Islet precursor cell (in vitro differentiated cells): ENCODE measurements around the gene LDLRAD3.
"Not testable (repeated sequence)": the region's sequence is repeated elsewhere in the genome, so short reads cannot be mapped to it uniquely, and the experiment has no call there.

Experiments used
- DNase-seq: peaks from one replicate; pipeline ENCODE4 v3.0.0-alpha.2; 2018

LDLRAD3 gene

DNA sequence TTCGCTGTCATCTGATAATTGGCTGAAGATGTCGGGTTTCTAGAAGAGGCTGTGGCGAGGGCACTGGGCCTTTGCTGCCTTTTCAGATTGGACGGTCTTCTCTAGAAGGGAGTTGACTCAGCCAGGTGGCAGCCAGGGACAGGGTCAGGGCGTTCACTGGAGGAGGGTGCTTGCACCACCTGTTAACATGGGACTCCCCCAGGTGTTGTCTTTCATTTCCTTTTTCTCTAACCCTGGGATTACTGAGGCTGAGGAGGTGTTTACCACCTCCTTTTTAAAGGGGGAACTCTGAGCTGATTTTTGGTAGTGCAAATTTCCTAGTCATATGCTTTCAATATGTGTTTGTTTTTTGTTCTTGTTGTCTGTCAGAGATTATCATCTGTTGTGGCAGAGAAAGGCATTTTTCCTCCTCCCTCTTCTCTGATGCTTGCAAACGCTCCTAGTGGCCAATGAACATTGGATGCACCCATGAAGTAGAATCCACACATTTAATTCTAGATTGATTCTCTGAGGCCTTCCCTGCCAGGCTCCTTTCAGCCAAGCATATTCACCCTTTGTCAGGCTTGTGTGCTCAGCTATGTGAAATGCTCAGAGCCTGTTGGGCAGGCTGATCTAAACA is 54.1 kb downstream of the LDLRAD3 start:
- no peak for DNase-seq

DNA sequence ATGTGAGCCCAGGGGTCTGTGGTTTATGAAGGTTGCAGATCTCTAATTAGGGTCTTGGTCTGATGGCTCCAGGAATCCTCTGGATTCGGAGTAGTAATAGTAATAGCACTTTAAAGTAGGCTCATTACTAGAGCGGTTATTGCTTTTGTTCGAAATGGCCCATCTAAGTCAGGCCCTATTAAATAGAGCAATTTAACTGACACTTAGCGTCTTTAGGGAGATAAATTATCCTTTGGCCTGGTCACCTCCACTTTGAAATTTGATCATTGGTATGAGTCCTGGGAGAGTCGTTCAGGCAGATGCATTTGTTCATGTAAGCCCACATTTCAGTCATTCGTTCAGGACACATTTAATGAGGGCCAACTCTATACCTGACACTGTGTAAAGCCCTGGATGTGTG is 54.8 kb downstream of the LDLRAD3 start:
- peak; percentile 71 for DNase-seq

DNA sequence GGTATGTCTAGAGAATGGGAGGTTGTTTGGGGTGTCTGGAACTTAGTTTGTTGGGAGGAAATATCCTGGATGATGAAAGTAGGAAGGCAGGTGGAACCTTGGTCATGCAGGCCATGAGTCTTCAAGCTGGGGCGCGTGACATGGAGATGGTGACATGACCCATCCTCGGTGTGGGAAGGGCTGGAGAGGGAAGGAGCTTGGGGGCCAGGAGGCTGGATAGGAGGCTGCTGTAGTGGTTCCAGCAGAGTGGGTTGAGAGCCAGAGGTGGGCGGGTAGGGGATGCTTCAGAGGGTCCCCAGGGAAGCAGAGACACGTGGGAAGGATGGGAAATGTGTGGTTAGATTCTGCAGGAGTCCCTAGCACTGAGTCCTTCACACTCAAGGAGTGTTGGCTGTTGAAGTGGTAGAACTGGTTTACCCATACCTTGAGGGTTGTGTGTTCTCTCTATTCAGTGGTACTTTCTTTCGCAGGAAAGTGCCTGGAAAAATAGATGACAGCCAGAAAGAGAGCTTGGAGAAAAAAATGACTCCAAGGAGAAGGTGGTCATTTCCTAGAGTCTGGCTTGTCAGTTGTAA is 56.8 kb downstream of the LDLRAD3 start:
- DNase-seq, result peak; percentile 63

DNA sequence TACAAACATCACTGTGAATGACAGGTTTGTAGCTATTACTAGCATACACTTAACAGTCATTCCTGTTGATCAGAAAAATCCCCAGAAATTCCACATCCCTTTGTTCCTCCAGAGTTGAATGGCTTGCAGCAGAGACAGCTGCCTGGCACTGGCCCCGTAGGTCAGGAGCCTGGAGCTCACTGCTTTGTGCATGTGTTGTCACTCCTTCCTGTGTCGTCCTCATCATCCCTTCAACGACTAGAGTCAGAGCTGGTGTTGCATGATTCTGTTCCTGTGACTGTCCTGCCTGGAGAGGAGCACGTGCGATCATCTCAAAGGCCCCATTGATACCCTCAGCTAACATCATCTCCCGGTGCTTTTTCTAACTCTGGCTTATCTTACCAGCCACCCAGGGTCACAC is 58.3 kb downstream of the LDLRAD3 start:
- peak; percentile 67 for DNase-seq

DNA sequence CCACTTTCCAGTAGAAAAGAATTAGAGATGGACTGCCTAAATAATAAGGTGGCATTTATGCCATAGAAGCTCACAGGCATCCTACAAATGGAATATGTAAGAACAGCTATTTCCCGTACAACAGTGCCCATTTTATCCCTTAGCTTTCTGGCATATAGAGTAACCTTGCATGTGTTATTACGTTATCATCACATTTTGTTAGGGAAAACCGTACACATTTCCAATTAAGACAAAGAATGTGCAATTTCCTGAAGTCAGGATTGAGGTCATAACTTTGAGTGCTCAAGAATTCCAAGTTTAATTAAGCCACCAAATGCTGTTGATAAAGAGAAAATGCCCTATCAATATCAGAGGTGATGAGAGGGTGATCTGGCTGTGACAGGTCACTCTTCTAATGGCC is 58.9 kb downstream of the LDLRAD3 start:
- DNase-seq, result no peak

DNA sequence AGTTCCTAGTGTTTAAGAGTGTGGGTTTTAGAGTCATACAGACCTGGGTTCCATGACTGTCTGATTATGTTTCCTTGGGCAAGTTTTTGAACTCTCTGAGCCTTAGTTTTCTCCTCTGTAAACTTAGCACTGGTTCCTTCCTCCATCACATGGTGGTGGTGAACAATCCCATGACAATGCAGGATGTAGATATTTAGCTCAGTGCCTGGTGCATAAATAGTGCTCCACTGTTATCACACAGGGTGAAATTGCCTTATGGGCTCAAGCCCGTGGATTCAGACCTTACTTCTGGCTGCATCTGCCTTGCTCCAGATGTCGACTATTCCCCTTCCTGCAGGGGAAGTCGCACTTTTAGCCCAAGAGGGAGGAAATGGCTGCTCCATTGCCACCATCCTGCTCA is 62.7 kb downstream of the LDLRAD3 start:
- DNase-seq, result no peak

DNA sequence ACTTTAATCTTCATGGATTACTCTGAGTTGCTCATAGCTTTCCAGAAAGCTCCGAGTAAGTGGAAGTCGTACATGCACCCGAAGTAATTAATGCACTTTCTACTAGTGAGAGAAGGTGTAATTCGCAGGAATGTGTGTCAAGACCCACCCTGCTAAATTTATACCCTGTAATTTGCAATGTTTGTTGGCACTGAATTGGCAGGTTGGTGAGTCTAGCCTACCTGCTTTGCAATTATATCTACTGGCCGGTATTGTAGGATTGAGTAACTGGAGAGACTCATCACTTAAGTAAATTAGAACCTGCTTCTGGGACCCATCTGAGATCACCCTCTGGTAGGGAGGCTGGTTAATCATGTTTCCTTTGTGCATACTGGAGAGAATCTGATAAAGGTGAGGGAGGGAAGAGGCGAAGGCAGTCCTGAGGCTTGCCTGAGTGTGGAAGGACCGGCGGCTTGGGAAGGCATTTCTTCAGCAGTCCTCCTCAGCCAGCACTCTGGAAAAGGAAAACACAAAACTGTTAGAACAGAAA is 63.3 kb downstream of the LDLRAD3 start:
- DNase-seq, result no peak

DNA sequence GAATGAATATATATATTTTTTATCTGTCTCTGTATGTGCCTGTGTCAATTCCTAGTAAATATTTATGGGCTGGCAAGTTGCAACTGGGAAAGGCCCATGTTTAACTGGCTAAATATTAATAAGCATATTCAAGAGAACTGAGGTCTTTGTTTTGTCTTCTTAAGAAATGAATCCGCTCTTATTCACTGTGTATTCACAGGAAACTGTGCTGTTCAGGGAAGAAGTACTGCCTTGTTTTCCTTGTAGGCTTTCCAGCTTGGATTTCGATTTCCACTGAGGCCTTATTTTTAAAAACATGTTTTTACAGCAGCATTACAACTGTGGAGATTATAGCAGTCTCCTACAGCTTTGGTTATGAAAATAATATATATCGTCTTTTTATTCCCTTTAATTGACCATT is 64.7 kb downstream of the LDLRAD3 start:
- no peak for DNase-seq

DNA sequence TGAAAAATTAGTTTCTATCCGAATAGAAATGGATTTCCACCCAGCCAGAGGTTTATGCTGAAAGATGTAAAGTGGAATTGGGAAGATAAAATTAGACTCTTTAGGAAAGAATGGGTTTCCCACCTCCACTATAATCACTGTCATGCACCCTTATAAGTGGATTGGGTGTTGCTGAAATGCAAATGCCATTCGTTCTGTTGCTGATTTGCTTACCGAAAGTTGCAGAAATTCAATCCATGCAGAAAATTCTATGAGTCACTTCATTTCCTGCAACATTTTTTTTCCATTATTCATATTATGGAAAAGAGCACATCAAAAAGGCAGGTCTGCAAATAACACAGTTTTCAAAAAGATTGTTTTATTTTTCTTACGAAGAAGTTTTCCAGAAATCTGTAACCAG is 65.6 kb downstream of the LDLRAD3 start:
- DNase-seq, result no peak

DNA sequence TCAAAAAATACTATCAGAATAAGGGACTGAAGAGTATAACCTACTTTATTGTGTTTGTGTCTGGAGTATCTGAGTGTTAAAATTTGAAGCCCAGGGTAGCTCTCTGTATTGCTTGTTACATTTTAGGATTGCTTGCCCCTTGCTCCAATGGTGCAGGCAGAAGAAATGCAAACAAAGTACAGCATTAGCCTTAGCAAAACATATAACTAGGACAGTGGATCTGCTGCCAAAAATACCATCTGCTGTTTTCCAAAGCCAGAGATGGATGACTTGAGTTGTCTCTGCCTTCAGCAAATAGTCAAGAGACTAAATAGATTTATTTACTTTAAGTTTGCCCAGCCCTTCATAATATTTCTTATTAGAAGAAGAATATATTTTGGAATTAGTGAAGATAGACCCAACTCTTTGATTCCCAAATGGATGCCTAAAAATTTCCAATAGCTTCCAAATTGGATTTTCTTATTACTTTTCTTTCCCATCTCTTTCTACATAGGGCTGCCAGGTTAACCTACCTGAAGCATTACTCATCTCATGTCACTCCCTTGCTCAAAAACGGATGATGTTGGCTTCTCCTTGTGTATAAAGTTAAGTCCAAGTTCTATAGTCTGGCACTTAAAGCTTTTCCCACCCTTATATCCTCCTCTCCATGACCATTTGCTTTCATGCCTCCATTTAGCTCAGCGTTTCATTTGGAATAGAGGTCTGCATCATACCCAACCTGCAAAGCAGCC is 66.3 kb downstream of the LDLRAD3 start:
- DNase-seq, result no peak

DNA sequence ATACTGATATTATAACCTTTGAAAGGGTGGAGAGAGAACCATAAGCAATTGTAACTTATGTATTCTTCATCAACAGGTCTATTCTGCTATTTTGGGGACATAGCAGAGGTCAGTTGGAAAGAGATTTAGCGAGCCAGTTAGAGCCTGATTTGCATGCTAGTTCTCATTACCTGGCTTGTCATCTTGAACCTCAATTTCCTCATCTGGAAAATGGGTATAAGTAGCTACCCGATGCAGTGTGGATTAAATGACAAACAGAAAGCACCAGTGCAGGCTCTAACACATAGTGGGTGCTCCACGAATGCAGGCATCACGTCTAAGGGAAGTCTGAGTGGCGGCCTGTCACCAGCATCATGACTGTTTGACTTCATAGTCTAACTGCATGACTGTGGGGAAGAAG is 67.7 kb downstream of the LDLRAD3 start:
- DNase-seq, result no peak

DNA sequence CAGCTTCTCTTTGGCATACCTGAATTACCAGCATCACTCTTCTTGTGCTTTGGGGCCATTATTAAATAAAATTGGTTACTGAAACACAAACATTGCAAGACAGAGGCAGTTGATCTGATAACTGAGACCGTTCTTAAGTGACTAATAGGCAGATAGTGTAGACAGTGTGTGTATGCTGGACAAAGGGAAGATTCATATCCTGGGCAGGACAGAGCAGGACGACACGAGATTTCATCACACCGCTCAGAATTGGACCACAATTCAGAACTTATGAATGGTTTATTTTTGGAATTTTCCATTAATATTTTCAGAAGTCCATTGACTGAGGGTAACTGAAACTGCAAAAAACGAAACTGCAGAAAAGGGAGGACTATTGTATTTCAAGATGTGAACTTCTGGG is 68.6 kb downstream of the LDLRAD3 start:
- DNase-seq, result no peak

DNA sequence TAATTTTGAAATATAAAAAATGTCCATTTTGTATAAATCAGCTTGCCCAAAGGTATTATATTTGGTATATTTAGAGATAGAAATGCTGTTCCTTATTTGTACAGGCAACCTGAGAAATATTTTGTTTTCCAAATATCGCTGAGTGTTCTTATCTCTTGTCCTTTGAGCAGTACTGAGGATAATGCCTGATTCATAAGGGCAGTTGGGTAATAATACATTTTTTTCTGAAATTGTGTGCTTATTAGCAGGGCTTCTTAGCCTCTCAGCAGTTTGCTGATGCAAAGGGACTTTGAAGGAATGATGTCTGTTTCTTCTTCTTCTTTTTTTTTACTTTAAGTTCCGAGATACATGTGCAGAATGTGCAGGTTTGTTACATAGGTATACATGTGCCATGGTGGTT is 69.1 kb downstream of the LDLRAD3 start:
- no peak for DNase-seq

DNA sequence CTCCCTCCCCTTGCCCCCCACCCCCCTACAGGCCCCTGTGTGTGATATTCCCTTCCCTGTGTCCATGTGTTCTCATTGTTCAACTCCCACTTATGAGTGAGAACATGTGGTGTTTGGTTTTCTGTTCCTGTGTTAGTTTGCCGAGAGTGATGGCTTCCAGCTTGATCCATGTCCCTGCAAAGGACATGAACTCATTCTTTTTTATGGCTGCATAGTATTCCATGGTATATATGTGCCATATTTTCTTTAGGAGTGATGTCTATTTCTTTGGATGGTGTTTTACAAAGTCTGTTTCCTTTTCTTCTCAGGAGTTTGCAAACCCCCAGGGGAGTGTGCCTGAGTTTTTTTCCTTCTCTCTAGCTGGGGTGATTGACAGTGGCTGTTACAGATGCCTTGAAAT is 69.6 kb downstream of the LDLRAD3 start:
- not testable (repeated sequence) for DNase-seq

DNA sequence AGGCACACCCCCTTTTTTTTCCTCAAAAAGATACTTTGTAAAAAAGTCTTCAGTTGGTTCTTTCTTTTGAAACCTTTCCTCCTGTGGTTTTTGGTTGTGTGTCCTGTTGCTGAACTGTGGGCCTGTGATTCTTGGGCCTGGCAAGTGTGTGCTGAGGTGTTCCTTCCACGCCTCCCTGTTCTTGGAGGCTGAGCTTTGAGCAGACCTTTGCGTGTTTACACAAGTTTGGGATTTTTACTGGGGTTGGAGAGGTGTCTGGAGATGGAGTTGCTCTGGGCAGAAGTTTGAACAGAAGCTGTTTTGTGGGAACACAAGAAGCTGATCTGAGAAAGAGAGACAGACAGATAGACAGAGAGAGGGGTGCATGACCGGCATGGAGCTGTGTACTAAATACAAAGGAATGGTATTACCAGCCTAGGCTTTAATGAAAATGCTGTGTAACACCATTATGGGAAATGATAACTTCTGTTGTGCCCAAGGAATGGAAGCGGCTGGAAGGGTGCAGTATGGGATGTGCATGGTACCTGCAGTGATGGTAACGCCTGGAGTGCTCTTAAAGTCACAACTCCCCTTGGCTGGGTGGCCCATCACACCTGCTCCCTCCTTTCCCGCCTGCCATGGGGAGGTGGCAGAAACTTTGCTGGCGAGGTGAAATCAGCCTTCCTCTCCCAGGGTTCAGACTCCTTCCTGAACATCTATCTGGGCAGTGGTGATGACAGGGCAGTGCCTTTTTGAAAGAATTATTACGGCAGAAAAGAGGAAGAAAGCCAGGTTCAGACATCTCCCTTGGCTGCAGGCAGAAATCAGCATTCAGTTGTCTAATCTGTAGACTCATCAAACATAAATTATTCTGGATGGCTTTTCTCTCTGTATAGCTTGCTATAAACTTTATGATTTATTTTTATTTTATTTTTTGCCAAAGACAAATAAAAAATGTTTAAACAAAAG is 70.4 kb downstream of the LDLRAD3 start:
- DNase-seq, result no peak

DNA sequence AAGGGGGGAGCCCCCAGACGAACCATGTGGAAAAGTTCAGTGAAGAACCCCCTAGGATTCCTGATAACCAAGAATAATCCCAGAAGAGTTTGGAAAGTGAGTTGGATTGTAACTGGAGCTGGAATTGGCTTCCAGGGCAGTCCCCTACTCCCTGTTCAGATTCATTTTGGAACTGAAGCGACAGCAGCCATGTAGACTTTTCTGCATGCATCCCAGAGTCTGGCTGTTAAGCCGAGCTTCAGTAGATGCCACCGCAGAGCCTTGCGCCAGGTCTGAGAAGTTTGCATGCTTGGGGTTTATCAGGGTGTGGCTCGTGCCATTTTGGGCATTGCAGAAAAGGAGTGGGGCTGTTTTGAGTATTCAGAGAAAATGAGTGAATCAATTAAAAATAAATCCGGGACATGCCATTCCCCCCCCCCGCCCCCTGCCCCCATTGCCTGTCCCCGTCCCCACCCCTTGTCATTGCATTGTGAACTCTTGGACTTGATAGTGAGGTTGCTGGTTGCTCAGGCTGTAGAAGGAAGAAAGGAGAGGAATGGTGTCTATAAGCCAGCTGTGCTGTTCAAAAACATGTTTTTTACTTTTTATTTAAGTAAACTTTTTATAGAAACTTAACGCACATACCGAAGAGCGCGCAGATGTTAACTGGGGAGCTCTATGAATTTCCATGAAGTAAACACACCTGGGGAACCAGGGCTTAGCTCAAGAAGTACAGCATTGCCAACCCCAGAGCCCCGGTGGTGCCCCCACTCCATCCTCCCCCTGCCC is 71.2 kb downstream of the LDLRAD3 start:
- no peak for DNase-seq

DNA sequence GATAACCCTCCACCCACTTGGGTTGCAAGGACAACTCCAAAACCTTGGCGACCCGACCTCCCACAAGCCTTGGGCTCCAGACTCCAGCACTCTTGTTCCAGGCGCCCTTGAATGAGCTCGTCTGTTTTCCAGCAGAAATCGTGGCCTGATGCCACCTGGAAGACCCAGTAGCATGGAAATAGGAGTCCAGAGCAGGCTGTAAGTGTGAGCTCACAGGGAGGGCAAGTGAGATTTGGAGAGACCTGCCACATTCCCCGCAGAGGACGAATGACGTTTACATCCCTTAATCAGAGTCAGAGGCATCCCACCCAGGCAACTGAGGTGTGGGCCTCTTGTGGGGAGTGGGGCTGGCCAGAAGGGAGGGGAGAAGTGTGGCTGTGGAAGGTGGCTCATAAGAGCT is 71.9 kb downstream of the LDLRAD3 start:
- DNase-seq, result no peak

DNA sequence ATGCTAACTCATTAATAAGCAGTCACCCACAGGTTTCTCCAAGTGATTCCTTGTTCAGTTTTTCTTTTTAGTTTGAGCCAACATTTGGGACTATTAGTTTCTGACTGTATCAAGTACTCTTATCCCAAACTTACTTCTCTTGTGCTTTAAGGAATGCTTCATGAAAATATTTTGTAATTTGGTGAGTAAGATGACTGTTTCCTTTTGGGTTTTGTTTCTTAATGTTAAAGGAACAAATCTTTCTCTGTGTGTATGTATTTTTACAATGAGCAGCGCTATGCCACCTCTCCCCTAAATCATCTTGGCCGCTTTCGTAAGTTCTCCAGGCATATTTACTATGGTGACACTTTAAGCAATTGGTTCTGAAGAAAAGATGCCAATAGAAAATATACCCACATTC is 72.4 kb downstream of the LDLRAD3 start:
- DNase-seq, result no peak

DNA sequence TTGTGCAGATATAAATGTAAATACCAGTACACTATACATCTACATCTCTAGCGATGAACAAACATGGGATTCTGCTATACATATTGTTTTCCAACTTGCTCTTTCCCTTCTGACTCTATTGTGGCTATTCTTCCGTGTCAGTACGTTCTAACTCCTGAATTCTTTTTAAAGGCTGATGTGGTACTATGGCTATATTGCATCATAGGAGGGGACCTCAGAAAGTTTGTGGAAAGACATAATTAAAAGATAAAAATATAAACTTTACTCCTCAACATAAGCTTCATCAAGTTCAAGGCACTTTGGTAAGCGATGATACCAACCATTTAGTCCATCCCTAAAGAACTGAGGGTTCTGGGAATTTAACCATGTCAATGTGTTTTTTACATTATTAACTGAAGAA is 72.8 kb downstream of the LDLRAD3 start:
- no peak for DNase-seq

DNA sequence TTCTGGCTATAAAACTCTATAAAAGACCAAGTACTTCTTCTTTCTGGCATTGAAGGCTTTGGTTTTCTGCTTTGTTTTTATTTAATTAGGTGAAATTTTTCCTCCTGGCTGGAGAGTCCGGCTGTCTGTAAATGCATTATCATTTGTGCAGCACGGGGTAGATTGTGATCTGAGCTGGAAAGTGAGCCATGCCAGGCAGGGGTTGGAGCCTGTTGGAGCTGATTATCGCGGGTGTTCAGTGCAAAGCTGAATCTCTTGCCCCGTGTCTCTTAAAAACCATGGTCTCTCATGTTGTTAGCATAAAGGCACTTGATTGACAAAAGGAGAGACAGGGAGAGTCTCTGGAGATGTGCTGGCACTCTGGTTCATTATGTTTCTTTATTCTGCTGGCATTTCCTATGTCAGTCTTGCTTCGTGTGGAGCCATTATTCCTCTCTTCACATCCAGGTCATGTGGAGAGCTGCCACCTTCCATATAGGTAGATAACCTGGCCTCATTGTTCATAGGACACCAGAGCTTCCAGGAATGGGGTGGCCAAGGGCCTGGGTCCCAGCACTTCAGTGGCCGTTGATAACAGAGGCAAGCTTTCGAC is 75.2 kb downstream of the LDLRAD3 start:
- no peak for DNase-seq

DNA sequence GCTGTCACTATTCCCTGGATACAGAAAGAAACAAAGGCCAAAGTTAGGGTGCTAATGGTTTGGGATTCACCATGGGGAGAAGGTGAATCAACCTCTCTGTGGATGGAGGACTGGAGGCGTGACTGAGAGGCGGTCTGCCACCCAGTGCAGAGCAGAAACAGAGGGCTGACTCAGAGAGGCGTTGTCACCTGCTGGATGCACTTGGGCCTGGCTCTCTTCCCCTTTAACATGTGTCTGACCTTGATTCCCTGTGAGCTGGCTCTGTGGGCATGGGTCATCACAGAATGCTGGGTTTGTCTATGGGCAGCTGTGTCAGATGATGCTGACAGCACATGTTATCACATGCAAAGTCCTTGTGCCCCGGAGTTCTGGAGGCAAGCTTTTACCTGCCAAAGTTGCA is 75.9 kb downstream of the LDLRAD3 start:
- no peak for DNase-seq

DNA sequence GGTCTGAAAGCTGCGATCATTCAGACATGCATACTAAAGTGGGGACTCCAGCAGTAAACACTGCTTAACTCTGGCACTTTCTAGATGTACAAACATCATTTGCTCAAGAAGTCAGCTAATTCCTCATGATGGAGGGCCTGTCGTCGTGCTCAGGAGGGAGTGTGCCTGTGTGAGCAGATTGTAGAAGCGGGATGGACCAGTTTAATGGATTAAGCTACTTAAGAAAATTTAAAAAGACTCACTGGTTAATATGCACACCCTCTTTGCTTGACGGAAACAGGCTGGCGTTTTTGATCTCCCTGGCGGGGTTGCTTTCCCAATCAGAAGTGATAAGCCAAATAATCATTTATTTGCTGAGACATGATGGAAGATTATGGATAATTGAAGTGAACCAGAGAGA is 79.0 kb downstream of the LDLRAD3 start:
- no peak for DNase-seq
